Fibroblast of peridontal ligament (primary cell): Measurements from ENCODE around the gene SUSD6.
A peak's percentile ranks its signal among the peaks of the same experiment; 100 is the strongest.
"Not testable (repeated sequence)": the region's sequence is repeated elsewhere in the genome, so short reads cannot be mapped to it uniquely, and the experiment has no call there.

Experiments used
- DNase-seq: peaks from one replicate; pipeline ENCODE4 v3.0.0-alpha.2; 2010; ENCODE audit errors: extremely low read depth

SUSD6 gene

DNA sequence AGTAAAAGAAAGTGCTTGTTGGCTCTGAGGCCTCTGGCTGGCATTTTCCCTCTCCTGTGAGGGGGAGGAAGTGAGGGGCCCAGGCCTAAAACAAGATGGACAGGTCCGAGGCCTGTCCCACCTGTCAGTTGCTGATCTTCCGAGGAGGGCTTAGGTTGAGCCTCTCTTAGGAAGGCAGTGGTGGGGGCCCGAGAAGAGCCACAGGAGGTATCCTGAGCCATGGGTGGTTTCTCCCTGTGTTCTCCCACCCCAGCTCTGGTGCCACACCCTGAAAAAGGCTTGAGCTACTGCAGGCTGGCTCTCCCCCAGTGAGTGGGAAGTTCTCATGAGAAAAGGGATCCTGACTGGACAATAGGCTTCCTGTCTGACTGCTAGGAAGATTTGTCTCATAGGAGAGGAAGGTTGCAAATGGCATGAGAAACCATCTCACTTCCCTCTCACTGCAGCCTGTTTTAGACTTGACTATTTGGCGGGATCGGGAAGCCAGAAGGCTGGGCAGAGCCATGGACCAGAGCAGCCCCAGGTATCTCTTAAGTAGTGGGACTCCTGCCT, 83.4 kb downstream of the SUSD6 start:
- no peak for DNase-seq

DNA sequence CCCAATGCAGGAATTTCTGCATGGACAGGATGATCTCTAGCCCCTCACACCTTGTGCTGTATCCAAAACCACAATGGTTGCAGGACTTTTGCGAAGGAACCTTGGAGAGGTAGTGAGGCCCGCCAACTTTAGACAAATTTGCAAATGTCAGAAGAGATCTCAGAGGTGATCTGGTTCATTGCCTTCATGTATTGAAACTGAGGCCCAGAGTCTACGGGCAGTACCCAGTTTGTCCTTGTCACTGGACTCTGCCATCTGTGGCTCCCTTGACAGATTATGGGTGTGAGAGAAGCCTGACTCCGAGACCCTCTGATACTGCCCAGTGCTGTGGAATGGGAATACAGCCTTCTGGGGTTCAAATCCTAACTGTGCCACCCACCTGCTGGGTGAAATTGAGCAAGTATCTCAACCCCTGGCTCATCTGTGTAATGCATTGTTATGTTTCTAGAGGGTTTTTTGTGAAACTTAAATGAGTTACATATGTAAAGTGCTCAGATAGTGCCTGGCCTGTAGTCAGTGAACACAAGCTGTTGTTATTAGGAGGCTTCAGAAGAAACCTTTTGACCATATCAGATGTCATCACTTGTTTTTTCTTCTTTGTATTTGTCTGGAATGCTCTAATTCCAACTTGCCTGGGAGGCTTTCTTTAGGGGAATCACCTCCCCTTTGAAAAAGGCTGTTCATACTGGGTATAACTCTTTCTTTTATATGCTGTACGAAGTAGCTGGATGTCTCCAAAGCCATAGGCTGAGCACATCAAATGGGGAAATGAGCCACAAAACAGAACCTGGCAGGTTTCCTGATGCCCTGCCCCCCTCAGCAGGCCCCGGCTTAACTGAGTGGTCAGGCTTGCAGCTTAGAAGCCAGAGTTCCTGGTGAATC, 84.2 kb downstream of the SUSD6 start:
- DNase-seq, result peak; percentile 60

DNA sequence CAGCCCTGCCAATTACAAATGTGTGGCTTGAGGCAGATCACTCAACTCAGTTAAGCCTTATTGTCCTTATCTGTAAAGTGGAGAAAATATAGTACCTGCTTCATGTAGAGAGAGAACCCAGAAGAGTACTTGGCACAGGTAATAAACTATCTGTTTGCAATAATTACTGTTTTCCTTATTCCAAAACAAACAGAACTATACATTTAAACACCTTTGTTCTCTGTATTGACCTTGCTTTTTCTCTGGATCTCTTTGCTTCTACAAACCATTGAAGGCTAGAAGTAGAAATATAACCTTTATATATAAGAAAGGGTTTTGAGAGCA, 84.8 kb downstream of the SUSD6 start:
- no peak for DNase-seq

DNA sequence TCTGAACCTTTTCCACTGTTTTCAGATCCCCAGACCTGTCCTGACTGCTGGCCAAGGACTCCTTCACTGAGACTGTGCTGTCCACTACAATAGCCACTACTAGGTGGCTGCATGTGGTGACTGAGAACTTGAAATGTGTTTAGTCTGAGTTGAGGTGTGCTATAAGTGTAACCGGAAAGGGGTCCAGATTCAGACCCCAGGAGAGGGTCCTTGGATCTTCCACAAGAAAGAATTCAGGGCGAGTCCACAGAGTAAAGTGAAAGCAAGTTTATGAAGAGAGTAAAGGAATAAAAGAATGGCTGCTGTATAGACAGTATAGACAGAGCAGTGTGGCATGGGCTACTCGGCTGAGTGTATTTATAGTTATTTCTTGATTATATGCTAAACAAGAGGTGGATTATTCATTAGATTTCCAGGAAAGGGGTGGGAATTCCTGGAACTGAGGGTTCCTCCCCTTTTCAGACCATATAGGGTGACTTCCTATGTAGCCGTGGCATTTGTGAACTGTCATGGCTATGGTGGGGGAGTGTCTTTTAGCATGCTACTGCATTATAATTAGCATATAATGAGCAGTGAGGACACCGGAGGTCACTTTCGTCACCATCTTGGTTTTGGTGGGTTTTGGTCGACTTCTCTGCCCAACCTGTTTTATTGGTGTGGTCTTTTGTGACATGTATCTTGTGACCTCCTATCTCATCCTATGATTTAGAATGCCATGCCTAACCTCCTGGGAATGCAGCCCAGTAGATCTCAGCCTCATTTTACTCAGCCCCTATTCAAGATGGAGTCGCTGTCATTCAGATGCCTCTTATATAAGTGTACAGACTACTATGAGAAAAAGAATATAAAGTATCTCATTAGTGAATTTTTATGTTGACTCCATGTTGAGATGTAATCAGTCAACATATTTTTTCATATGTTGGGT, 85.5 kb downstream of the SUSD6 start:
- no peak for DNase-seq

DNA sequence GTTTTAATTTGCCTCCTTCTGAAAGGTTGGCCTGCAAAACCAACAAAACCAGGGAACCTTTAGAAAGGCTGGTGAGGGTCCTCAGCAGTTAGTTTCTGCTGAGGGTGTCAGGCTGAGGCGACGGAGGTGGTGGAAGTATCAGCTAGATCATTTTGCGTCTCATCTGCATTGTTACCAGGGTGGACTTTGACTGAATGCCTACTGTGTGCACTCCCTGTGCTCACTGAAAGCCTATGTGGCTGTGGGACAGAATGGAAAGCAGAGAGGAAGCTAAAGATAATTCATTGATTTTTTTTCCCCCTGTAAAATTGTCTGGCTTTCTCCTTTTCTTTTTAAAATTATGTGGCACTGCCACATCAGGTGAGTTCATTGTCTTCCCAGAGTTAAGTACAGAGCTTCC, 87.2 kb downstream of the SUSD6 start:
- no peak for DNase-seq

DNA sequence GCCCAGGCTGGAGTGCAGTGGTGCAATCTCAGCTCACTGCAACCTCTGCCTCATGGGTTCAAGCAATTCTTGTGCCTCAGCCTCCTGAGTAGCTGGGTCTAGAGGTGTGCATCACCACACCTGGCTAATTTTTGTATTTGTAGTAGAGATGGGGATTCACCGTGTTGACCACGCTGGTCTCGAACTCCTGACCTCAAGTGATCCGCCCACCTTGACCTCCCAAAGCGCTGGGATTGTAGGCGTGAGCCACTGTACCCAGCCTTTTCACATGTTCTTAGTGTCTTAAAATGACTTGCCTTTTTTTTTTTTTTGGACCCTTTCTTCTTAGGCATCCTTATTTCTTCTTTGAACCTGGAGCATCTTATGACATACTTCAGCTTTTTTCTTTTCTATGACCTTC, 87.8 kb downstream of the SUSD6 start:
- DNase-seq, result not testable (repeated sequence)

DNA sequence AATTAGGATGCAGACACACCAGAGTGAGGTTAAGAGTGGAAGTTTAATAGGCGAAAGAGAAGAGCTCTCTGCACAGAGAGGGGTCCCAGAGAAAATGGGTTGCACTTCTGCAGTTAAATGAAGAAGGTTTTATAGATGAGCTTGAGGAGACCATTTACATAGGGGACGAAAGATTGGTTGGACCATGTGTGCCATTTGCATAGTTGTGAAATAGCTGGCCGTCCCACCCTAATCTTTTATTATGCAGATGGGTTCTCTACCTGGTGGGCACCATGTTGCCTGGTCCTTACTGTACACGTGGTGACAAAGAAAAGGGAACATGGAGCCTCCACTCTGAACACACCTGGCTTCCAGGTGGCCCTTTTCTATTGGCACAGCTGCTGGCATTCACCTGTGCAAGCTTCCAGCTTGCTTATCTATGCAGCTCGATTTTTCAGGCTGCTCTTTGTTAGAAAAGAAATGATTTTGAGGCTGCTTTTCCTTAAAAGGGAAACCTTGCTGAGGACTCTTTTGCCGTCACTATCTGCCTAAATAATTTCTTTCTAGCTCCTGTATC, 88.4 kb downstream of the SUSD6 start:
- no peak for DNase-seq

DNA sequence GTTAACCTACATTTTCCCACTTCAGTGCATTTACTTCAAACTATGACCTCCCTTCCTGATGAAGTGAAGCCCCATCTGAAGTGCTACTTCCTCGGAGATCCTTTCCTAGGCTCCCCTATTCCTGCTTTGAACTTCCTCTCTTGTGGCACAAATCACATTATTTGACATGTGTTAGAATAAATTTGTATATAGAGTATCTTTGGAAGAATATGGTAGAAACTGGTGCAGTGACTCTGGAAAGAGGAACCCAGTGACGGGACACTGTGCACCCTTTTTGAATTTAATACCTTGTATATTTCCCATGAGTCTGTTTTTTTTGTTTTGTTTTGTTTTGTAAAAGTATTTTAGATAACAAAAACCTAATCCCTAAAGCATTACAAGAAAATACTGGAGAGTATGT, 89.2 kb downstream of the SUSD6 start:
- no peak for DNase-seq

DNA sequence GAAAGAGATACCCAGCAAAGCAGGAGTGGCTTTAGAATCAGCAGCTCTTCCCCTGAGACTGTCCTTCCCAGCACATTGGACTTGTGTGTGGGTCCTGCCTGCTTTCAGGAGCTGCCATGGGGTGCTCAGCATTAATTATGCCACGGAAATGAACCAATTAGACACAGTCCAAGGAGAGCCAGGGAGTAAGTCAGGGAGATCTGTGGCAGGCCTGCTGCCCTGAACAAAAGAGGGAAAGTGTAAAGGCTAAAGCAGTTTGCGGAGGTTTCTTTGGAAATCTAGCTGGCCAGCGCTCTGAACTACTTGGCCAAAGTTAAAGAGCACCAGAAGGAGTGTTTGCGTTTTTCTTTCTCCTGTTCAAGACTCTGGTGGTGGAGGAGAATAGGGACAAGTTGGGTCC, 89.9 kb downstream of the SUSD6 start:
- no peak for DNase-seq

DNA sequence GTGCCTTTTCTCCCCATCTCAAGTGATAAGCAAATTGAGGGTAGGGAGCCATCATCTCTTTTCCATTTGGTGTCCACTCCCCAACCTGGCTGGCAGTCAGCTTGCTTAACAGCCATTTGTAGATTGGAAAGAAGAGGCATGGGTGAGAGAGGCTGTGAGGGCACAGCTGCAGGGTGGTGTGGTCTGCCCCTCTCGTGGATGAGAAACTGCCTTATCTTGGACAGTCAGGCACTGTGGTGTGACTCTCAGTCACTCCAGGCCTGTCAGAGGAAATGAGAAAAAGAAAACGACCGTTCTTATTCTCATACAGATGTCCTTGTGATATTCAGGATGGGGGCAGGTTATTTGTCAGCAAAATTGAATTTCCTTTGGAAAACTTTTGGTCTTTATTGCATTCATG, 90.5 kb downstream of the SUSD6 start:
- no peak for DNase-seq

DNA sequence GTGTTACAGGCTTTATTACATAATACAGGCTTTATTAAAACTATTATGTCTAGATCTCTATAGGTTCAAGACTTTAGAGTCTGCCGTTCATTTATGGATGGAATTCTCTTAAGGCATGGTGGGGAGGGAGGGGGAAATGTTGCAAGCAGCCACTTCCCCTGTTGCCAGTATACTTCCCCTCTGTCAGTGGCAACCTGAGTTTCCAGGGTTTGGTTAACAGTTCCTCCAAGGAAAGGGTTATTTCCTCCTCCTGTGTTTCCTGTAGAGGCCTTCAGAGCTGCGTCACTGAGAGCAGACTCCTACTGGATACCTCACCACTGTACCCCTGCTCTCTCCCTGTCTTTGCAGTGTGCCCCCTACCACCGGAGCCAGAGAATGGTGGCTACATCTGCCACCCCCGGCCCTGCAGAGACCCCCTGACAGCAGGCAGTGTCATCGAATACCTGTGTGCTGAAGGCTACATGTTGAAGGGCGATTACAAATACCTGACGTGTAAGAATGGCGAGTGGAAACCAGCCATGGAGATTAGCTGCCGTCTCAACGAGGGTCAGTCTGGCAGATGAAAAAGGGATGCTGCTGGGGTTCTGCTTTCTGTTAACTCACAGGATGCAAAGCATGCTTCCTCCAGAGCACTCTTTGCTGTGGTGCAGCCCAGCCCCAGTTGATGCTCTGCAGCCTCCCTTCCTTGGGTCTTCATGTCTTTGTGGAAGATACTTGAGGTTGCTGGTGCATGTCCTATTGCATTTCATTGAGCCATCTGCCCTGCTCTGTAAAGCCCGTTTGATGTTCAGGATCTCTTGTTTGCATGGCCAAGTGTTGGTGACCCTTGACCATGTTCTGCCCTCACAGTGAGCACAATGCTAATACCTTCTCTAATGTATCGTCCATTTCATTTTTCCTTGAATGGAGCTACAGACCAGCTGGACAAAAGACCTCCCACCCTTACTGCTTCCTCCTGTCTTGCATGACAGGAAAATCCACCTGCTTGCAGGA, 91.9 kb downstream of the SUSD6 start:
- DNase-seq, result no peak

DNA sequence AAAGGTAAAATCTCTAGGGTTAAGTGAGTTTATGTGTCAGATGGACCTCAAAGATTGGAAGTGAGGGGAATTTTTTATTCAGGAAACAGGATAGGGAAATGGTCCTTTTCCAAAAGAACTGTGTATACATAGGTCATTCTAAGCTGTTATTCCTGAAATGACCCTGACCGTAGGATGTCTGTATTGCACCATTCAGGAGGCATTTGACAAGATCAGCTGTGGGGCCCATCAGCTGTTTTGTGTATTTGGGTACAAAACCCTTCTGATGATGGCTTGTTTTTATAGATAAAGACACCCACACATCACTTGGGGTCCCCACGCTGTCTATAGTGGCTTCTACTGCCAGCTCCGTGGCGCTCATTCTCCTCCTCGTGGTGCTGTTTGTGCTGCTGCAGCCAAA, 92.9 kb downstream of the SUSD6 start:
- no peak for DNase-seq

DNA sequence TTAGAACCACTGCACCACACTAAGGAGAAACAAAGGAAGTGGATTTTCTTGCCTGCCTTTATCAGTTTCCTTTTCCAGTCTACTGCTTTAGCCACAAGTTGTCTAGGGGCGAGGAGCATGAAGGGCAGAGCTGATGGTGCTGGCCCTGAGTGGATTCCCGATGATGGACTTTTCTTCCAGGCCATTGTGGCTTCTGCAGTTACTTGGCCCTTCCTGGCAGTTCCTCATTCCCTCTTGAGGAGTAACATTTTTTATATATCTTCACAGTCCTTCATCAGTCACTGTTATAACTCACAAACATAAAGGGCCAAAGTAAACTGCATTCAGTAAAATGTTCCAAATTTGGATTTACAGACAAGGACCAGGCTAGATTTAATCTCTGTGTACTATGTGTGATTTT, 94.3 kb downstream of the SUSD6 start:
- DNase-seq, result no peak

DNA sequence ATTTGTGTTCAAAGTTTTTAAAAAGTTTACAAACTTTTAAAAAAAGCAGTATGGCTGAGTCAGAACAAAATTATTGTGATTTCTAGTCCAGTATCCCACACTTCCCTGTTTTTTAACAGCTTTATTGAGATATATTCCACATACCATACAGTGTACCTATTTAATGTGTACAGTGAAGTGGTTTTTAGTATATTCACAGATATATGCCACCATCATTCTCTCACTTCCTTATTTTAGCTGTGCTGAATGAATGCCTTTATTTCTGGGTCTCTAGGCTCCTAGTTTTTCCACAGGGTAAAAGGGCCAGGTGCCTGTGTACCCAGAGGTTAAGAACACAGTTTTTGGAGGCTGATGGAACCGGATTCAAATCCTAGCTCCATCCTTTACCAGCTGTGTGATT, 96.7 kb downstream of the SUSD6 start:
- DNase-seq, result no peak

DNA sequence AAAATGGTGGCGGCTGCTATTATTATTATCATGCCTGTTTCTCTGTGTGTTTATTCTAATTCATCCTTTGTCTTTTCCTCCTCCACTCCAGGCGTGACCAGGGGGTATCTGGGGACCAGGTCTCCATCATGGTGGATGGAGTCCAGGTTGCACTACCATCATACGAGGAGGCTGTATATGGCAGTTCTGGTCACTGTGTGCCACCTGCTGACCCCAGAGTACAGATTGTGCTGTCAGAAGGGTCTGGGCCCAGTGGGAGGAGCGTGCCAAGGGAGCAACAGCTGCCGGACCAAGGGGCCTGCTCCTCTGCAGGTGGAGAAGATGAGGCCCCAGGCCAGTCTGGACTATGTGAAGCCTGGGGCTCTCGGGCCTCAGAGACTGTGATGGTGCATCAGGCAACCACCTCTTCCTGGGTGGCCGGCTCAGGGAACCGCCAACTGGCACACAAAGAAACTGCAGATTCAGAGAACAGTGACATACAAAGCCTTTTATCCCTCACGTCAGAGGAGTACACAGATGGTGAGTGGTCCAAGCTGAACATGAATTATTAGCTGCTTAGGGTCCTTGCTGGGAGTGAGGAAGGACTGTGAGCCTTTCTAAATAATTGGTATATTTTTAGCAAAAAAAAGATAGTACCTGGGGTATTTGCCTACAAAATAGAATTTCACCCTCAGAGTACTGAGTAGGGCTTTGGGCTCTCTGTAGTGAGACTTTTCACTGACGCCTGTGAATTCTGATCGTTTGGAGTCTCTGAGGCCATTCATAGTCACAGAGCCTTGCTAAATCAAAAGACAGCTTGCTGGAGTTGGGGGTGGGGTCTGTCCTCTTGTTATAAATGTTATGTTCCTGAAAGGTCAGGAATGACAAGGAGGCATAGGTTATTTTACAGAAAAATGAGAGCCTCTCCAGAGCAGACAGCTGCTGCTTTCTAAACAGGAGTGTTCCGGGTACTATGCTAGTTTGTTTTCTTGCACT, 97.5 kb downstream of the SUSD6 start:
- no peak for DNase-seq

DNA sequence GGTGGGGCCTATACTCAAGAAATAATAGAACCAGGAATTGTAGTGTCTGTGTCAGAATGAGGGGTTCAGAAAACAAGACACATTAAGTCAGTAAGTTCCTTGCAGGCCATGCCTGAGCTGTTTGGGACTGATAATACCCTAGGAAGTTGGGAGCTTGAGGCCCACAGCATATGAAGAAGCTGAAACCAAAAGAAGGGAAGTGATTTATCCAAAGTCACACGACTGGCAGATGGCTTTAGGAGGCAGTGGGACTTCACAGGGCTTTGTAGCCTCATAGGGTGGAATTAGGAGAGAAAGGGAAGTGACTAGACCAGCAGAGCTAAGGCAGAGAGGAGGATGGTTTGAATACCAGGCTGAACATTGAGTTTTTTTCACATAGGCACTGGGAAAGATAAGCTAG, 99.0 kb downstream of the SUSD6 start:
- DNase-seq, result no peak

DNA sequence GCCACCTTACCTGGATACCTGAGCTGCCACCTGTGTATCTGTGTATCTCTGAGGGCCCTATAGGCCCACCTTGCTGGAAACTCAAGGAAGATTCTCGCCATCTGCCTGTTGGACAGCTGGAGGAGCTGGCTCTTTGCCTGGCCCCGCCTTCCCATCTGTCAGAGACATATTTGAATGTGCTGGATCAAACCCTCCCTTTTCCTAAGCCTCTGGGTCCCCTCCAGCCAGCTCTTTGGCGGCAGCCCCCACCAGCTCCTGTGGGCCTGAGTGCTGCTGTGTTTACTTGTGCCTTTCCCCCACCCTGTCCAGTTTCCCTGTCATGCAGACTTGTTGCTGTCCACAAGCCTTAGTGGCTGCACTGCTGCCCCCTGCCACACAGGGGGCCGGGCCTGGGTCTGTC, 99.7 kb downstream of the SUSD6 start:
- DNase-seq, result no peak

DNA sequence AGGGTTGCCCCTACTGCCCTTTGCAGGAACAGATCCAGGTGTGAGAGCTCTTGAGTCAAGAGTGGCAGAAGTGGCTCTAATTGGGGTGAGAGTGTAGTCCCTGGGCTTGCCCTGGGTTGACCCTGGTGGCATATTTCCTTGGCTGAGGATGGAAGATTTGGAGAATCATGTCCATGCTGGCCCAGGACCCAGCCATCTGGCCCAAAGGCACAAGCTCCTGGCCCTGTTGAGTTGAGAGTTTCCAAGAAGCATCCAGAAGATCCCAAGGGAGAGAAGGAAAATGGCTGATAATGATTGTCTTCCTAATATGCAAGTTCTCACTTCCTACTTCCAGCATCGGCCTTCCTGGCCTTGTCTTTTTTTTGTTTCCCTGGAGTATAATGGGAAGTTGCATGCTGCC, 100.1 kb downstream of the SUSD6 start:
- no peak for DNase-seq

DNA sequence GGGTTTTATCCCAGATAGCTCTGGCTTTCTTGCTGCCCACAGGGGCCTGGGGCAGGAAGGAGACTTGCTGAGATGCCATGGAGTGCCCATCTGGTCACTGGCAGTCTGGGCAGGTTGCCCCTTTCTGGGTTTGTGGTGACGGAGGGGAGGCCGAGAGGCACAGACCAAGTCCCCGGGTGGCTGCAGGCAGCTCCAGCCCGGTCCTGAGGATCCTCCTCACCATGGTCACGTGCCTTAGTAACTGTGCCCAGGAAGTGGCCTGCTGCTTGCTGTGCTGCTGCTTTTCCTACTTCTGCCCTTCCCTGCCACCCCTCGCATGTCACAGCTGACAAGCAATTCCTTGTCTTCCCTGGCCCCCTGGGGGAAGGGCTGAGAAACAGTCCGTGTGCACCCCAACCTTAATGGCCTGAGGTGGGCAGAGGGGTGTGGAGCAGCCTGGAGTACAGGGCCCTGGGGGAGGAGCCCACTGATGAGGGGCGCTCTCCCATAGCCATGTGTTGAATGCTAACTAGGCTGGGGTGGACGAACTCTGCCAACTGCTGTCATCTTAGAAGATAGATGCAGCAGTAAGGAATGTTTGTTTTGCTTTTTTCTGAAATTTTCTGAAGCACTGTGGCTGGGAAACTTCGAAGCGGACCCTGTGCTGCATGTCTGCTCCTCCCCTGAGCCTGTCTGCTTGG, 100.6 kb downstream of the SUSD6 start:
- DNase-seq, result no peak
